Right kidney (tissue), 1 donor: ENCODE measurements around the gene THEM4.
"Not testable (repeated sequence)": the region's sequence is repeated elsewhere in the genome, so short reads cannot be mapped to it uniquely, and the experiment has no call there.

Experiments
- DNase-seq: peaks from one replicate; pipeline ENCODE4 v3.0.0-alpha.2; 2016

The THEM4 gene

DNA sequence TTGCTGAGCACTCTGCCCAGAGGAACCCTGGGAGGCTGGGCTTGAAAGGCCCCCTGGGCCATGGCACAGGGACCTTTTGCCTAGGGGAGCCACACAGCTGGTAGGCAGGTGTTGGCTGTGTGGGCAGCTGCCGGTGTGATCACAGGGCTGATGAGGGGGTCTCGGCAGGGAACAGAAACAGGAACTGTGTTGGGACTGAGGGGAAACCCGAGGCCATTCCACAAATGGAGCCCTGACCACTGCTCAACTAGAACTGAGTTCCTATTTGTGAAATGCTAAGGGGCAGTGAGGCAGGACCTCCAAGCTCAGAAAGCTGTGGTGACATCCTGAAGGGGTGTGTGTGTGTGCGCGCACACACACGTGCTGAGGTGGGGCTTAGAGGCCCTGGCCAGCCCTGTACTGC, 49.4 kb downstream of the THEM4 start:
- no peak for DNase-seq

DNA sequence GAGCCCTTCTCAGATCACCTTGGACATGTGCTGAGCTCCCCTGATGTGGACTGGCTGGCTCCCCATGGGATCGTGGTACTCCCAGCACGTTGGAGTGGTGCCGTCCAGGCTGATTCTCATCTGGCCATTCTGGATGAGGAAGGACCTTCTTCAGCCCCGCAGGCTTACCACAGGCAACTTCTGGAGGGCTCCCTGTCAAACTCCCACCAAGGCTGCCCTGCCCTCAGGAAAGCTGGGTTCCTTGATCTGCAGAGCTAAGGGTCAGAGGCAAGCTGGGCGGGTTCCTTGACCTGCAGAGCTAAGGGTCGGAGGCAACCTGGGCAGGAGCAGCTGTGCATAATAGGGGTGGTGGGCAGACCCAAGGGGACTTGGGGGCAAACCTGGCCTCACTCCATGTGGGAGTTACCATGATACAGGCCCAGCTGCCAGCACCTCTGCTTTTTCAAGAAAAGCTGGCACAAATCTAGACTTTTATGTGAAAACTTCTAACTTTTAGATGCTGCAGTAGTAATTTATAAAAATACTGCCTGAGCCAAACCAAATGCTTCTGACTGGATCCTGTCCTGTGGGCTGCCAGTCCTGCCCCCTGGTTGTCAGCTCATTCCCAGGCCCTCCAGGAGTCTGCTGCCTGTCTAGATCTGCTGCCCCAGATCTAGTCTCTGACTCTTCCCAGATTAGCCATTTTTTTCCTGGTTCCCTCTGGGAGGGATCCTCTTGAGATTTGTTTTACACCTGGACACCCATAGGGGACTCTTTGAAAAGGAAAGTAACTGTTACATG, 50.2 kb downstream of the THEM4 start:
- no peak for DNase-seq

DNA sequence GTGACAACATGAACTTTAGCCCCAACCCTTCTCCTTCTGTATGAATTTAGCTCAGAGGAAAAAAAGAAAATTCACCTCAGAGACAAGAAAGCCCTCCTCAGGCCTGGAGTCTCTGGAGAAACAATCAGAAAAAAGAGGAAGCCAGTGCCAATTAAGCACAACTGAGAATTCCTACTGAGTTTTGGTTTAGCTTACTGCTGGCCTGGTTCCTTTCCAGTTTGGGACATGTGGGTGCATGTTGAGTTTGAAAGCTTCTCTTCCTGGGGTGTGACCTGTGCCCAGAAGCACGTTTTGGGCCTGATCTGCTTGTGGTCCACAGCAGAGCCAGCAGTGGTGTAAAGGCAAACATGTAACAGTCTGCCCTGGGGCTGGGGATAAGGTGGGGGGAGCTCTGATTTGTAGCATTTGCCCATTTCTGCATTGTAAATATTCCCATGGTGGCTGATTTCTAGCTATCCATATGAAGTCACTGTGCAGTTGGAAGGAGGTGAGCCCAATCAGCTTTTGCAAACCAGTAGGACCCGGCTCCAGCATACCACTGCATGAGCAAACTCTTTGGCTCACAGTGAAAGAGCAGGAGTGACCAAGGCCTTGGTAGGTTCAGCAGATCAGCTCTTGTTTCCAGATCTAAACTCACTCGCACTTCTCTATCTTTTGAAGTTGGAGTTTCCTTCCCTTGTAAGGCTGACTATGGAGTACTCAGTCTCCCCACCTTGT, 51.1 kb downstream of the THEM4 start:
- no peak for DNase-seq

DNA sequence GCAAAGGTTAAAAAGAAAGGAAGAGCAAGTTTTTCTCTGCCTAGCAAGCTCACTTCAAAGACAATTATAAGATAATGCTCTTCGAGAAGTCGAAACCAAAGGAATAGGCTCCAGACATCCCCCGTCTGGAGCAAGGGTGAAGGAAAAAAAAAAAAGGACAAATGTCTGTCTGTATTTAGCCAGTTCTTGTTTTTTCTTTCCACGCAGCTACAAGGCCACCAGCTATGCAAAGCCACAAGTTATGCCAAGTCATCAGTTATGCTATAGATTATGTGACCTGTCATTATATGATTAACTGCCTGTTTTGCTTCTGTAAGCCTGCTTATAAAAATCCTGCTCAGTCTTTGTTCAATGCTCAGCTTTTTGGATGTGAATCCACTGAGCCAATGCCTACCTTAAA, 53.4 kb downstream of the THEM4 start:
- no peak for DNase-seq

DNA sequence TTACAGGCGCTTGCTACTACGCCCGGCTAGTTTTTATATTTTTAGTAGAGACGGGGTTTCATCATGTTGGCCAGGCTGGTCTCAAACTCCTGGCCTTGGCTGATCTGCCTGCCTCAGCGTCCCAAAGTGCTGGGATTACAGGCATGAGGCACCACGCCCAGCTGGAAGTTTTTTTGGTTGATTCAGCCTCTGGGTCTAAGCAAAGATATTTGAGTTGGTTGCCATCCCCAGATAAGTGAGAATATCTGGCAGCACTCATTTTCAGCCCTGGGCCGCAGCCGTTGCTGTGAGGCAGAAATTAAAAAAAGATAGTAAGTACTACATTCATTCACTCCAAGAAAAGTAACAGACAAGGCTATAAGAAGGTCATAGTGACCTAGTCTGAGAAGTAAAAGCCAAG, 53.8 kb downstream of the THEM4 start:
- DNase-seq = not testable (repeated sequence)

DNA sequence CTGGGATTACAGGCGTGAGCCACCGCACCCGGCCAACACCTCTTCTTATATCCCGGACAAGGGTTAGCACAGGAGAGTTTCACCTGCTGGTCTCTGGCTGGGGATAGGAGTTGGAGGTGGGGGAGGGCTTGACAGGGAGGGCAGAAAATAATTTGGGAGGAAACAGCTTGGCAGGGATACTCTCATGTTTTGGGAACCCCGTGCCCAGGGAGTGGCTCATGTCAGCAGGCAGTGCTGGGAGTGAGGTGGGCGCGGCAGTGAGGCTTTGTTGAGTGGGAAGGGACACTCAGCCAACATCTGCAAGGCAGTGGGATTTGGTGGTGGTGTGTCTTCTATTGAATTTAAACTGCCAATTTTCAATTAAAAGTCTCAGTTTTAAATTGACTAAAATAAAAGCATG, 54.7 kb downstream of the THEM4 start:
- no peak for DNase-seq

DNA sequence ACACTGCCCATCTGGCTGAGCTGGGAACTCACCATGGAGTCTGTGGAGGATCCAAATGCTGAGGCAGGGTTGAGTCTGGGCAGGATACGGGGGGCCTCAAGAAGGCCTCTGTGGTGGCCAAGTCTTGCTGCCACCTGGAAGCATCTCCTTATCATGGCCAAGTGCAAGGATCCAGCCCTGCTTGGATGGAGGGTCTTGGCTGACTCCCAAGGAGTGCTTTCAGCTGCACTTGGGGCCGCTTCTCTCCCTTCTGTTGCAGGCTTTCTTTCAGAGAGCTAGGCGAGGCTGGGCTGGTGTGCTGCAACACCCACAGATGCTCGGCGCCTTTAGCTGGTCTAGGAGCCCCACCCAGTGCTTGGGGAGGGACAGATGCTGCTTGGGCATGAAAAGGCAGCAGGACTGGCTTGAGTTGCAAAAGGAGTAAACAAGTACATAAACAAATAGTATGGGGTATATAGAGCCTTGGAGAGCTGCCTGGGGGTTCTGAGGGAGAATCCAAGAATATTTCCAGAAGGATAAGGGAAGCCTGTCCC, 55.8 kb downstream of the THEM4 start, which contains the start of gene THEM5:
TSS of gene THEM5 (minus strand) at position 302 of the 533 bp plus-strand sequence. CDS start at position 155, 147 bp downstream.
- DNase-seq = no peak

DNA sequence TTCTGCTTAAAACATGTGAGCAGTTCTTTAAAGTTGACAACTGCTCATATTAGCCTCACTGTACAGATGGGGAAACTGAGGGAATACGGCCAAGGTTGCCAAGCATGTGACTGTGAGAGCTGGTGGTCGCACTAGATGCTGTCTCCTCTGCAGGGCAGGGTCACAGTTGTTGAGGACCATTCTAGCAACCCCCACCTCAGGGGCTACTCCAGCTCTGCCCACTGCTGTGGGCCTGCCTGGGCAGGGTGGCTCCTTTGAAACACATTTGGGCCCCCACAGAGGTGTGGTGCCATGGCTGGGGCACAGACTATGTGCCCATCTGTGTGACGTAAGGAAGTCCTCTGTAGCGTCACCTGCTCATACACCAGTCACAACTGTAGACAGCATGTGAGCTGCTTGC, 56.6 kb downstream of the THEM4 start:
- no peak for DNase-seq

DNA sequence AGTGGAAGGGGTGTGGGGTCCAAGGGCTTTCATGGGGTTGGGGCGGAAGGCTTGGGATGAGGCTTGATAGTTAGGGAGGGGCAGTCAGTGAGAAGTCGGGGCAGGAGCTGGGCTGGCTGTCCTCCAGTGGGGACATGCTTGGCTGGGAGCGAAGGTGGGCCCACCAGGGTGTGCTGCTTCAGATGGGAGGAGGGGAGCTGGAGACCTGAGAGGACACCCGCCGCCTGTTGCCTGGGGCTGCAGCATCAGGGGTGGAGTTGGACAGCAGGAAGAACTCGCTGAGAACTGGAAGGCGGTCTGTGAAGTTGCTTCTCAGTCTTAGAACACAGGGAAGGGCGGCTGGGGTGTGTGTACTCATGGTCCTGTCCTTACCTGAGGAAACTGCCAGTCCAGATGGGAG, 57.4 kb downstream of the THEM4 start:
- DNase-seq = no peak

DNA sequence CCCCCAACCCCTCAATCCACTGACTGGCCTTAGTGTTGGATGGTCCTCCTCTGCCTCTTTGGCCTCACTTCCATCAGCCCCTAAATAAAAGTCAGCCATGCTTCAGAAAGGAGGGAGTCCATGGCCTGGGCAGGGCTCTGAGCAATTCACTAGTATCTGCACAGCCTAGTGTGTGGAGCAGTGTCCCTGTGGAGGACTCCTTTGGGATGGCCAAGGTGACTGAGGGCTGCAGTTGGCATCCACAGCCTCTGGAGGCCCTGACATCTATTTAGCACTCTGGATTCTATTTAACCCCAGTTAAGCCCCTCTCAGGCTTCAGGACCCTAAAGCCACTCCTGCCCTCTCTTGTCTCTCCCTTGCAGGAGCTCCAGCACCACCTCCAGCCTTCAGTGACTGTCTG, 59.4 kb downstream of the THEM4 start:
- no peak for DNase-seq

DNA sequence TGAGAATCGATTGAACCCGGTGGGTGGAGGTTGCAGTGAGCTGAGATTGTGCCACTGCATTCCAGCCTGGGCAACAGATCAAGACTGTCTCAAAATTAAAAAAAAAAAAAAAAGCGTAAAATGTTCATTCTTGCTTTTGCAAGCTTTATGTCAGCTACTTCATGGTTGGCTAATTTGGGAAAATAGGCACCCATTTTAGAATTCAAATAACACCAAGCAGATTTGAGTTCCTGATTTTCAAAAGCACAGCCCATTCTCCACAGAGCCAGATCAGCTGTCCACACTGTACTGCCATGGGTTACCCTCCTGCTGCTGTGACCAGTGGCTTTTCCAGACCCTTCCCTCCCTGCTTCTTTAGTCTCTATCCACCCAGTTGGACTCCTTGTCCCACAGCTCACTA, 60.2 kb downstream of the THEM4 start:
- DNase-seq = no peak

DNA sequence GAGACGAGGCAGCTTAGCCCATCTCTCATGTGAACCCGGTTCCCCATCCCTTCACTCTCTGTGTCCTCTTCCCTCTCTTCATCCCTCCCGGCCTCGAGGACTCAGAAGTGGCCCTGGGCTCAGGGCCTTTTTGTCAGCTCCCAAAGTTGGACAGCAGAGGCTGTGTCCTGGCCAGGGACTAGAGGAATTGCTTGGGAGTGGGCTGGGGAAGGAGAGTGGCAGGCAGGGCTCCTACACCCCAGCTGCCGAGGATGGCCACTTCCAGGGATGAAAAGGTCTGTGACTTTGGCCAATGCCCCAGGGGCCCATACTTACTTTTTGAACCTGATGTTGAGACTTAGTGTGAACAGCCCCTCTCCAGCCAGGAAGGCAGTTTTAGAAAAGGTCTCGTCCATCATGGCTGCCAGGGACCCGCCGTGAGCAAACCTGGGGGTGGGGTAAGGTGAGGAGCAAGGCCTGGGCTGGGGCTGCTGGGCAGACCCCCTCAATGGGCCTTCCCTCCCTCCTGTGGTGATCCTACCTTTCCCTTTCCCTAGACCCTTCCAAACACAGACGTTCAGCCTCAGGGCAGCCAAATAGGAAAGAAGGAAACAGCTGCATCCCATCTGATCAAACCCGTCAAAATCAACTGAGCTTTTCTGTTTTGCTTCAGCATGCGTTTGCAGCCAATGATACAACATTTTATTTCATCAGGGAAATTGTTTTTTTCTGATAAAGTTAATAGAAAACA, 61.3 kb downstream of the THEM4 start:
- DNase-seq = no peak

DNA sequence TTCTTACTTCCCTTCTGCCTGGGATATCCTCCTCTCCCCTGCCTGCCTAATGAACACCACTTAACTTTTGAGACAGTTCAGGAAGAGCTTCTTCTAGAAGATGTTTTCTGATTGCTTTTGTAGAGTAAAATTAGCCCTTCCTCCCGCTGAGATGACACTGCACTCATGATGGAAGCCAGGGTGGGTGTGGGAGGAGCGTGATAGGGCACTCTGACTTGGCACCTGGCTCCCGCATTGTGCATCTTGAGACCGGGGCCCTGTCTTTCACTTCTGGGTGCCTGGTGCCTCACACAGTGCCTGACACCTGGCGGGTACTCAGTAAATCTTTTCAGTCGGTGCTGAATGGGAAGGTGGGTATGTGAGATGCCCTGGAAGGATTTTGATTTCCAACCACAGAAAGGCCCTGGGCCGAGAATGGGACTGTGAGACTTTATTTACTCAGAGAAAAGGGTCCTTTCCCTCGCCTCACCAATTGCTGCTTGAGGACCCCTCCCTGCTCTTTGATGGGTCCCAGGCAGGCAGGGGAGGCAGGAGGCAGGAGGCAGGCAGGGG, 62.5 kb downstream of the THEM4 start:
- DNase-seq = no peak

DNA sequence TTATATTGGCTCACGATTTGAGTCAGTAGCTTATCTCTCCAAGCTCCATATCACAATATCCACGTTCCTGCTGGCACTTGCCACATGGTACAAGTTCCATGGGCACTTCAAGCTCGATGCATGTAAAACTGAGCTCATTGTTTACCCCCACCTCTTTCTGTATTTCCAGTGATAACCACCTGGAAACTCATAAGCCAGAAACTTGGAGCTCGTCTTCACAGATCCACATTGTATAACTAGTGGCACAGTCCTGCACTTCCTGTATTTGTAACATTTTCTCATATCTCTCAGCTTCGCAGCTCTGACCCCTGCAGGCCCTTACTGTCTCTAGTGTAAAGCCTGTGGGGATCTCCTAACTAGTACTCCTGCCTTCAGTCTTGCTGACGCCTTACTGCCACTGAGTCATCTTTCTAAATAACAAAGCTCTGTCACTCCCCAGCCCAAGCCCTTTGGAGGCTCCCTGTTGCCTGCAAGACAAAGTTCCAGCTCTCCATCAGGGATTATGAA, 63.2 kb downstream of the THEM4 start:
- no peak for DNase-seq

DNA sequence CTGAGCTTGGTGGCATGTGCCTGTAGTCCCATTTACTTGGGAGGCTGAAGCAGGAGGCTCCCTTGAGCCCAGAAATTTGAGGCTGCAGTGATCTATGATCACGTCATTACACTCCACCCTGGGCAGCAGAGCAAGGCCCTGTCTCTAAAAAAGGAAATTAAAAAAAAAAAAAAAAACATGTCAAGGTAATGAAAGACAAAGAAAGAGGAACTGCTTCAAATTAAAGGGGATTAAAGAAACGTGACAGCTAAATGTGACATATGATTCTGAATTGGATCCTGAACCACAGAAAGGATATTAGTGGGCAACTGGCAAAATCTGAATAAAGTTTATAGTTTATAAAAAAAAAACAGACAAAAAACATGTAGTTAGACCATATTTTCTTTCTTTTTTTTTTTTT, 65.9 kb downstream of the THEM4 start:
- DNase-seq = no peak

DNA sequence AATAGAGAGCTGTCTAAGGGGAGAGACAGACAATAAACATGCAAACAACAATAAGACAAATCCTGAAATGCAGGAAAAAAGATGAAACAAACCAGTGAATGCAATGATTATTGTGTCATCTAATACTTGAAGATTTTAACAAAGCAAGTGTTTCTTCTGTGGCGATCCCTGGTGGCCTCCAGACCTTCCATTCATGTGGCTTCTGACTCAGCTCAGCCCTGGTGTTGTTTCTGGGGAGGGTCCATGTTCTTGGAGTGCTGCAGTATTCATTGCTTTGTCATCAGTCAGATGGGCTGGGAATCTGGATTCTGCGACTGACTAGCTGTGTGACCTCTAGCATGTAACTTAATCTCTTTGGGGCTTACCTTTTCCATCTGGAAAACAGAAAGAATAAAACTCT, 68.2 kb downstream of the THEM4 start:
- no peak for DNase-seq

DNA sequence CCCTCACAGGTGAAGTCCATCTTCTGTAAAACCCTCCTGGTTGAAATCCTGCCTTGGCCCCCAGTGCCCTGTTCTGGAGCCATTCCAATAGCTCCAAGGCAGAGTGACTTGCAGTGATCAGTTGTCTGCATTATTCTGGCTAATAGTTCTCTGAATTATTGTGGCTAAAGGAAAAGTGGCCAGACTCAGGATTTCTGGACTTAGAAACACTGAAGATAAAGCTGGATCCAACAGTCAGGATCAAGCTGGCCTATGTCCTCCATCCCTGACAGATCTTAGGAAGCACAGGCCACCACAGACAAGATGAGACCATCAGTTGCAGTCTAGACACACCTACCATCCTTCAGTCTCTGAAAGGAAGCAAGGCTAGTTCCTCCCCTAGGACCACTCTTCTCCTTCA, 68.9 kb downstream of the THEM4 start:
- DNase-seq = no peak

DNA sequence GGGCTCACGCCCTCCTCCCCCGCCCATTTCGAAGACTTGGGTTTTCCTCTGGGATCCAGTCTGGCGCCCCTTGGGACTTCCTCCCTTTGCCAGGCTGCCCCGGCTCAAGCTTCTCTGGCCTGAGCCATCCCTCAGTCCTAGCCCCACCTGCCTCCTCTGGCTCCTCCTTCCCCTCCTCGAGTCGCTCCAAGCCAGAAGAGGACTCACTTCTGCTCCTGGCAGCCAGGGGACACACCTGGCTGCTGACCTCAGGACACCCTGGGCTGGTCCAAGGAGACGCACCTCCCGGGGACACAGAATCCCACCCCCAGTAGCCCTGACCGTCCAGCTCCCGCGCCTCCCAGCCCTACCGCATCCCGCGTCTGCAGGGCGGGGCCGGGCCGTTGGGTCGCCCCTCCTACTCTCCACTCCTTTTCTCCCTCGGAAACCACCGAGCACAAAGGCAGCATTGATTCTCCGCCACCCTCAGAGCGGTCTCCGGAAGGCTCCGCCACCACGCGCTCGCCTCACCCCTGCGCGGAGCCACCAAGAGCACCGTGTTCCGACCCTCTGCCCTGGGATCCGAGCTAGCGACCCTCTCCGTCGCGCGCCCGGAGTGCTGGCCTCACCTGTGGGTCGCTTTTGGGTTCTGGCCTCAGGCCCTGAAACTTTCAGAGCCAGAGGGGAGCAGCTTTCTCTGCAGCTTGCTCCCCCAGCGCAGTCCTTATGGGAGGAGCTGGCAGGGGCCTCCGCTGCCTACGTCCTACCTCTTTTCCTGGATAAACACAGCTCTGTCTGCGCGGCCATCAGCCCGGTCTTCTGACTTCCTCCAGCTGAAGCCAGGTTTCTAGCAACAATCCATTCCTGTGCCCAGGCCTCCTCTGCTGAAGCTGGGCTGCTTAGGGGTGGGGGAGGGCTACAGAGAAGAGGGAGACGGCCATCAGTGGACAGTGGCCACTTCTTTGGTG, 69.6 kb downstream of the THEM4 start, which contains the start of gene C2CD4D:
TSS of gene C2CD4D (minus strand) at position 364 of the 947 bp plus-strand sequence. CDS start 831 bp downstream, outside the sequence.
- DNase-seq = peak; percentile 73

DNA sequence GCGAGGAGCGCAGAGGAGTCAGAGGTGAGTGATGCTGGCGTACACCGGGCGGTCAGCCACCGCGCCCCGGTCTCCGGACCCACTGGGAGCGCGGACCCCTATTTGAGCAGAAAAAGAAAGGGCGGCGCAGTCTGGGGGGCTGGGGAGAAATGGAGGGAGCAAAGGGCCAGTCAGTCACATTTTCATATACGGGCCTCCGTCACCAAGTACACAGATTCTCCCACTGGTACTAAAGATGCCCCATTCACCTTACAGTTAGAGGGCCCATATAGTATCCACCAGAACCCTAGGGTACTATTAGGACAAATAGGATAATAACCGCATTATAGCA, 70.3 kb downstream of the THEM4 start:
- DNase-seq = no peak

DNA sequence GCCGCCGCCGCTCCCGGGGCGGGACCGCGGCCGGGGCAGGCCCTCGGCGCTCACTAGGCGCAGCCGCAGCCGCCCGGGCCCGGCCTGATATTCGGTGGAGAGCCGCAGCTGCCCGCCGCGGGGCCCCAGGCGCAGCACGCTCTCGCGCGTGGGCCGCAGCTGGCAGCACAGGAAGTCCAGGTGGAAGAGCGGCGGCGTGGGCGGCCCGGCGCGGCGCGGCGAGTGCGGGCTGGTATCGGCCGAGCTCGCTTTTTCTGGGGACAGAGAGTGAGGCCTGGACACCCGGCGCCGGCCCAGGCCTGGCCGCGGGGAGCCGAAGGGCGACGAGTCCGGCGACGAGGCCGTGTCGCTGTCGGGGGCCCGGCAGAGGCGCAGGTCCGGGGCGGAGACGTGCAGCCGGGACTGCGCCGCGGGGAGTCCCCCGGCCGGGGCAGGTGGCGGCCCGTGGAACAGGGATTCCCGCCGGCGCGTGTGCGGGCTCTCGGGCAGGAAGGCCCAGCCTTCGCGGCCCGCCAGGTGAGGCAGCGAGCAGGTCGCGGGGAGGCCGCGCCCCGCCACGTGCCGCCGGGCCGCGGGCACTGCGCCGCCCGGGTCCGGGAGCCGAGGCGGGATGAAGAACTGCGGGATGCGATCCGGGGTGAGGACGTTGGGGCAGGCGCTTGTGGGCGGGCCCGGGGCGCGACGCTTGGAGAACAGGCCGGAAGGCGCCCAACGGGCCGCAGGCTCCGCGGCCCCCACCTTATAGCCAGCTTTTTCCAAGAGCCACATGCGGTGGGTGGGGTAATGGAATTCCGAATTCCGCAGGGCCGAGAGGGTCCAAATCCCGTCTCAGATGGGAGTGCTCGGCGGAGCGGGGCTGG, 70.9 kb downstream of the THEM4 start:
- peak; percentile 76 for DNase-seq
